NCI-H460 (cell line): ENCODE data around the gene HACD3. TPM values are rescaled to one million over a fixed set of nuclear protein-coding genes. Genes with fewer than 3 reads are reported as not detected.

Experiments used
- DNase-seq: peaks from one replicate; pipeline ENCODE4 v3.0.0-alpha.2; 2016; ENCODE audit warnings: low read depth; ENCODE audit errors: extremely low read depth
- polyA plus RNA-seq: library from polyadenylated mRNA; depleted of rRNA; stranded (reverse); fragments of >200 nt; gene quantifications from 2 replicates; pipeline ENCODE4 v1.2.3, GENCODE V29; 2014; cell fraction: nucleus; rRNA removed
- total RNA-seq: library from RNA; depleted of rRNA; stranded (reverse); fragments of >200 nt; shearing (Covaris generic); gene quantifications from 2 replicates; pipeline ENCODE4 v1.2.3, GENCODE V29; 2014; rRNA removed

HACD3 gene
- total RNA-seq, result 93.8 and 108 TPM in 2 replicates
- polyA plus RNA-seq, result 95.6 and 127 TPM in 2 replicates

- peak; percentile 76 for DNase-seq
These were observed at the start of gene HACD3 for GRCh38 chr15:65530318-65531111. TSS of gene HACD3 (plus strand) at chr15:65530463. CDS start at chr15:65530632, 169 bp downstream.

- DNase-seq, result no peak
These were observed 45.4 kb upstream of the HACD3 start for GRCh38 chr15:65484876-65485275.

GRCh38 chr15:65494076-65494475, 36.2 kb upstream of the HACD3 start:
- DNase-seq, result no peak

GRCh38 chr15:65509321-65509720, 20.9 kb upstream of the HACD3 start:
- DNase-seq, result no peak

- DNase-seq, result no peak
These were observed 18.1 kb upstream of the HACD3 start for GRCh38 chr15:65512189-65512588.

- DNase-seq, result no peak
These were observed 17.4 kb upstream of the HACD3 start for GRCh38 chr15:65512807-65513416.

GRCh38 chr15:65516997-65517865, 13.0 kb upstream of the HACD3 start, which contains the start of gene DPP8:
TSS of gene DPP8 (minus strand) at chr15:65517689. CDS start at chr15:65512553, 5,136 bp downstream.
- DNase-seq, result peak; percentile 87

- DNase-seq, result no peak
These were observed 12.4 kb upstream of the HACD3 start for GRCh38 chr15:65517866-65518207.

GRCh38 chr15:65518633-65519285, 11.5 kb upstream of the HACD3 start:
- no peak for DNase-seq

- no peak for DNase-seq
These were observed 8.9 kb upstream of the HACD3 start for GRCh38 chr15:65521350-65521749.

GRCh38 chr15:65524226-65524625, 6.0 kb upstream of the HACD3 start:
- no peak for DNase-seq

GRCh38 chr15:65525622-65526021, 4.6 kb upstream of the HACD3 start:
- no peak for DNase-seq

- DNase-seq, result no peak
These were observed 1.7 kb upstream of the HACD3 start for GRCh38 chr15:65528461-65529060.

- no peak for DNase-seq
These were observed 423 bp upstream of the HACD3 start for GRCh38 chr15:65529762-65530317.

GRCh38 chr15:65532738-65533051, 2.4 kb downstream of the HACD3 start:
- no peak for DNase-seq

GRCh38 chr15:65533057-65533756, 2.9 kb downstream of the HACD3 start:
- DNase-seq, result no peak

- no peak for DNase-seq
These were observed 4.9 kb downstream of the HACD3 start for GRCh38 chr15:65535192-65535591.

- DNase-seq, result no peak
These were observed 10.1 kb downstream of the HACD3 start for GRCh38 chr15:65540314-65540713.

- DNase-seq, result no peak
These were observed 11.1 kb downstream of the HACD3 start for GRCh38 chr15:65541231-65541820.
